Breast epithelium (tissue), 4 donors: Measurements from ENCODE around the gene GFPT2. TPM values are rescaled to one million over a fixed set of nuclear protein-coding genes. Genes with fewer than 3 reads are reported as not detected.

Source experiments
- DNase-seq, 2 donors: peaks; one replicate each; pipeline ENCODE4 v3.0.0-alpha.2; 2019; ENCODE audit warnings: low spot score in 2 of 2
- H3K27ac ChIP-seq, 2 donors: fragments of 200-600 bp; sonication (generic) in 1 of 2; one replicate each; pipeline ENCODE4 v1.5.1; 2016 to 2019; ENCODE audit warnings: mild to moderate bottlenecking in 1 of 2
- H3K27me3 ChIP-seq, 2 donors: fragments of 200-600 bp; sonication (generic) in 1 of 2; one replicate each; pipeline versions ENCODE4 v1.5.1 to v1.6.0; 2017 to 2019; ENCODE audit warnings: control low read depth in 1 of 2, mild to moderate bottlenecking in 1 of 2
- H3K36me3 ChIP-seq: fragments of 200-600 bp; one replicate; pipeline ENCODE4 v1.5.1; 2019
- H3K4me1 ChIP-seq, 2 donors: fragments of 200-600 bp; sonication (generic); one replicate each; pipeline ENCODE4 v1.5.1; 2016 to 2019; ENCODE audit warnings: control low read depth in 1 of 2
- H3K4me3 ChIP-seq, 3 donors: fragments of 200-600 bp; sonication (generic); 1 replicate in 2 of 3; 2 replicates in 1 of 3; pipeline ENCODE4 v1.5.1; 2016 to 2019; ENCODE audit warnings: mild to moderate bottlenecking in 3 of 3, moderate library complexity in 2 of 3
- H3K9me3 ChIP-seq, 2 donors: fragments of 200-600 bp; sonication (generic) in 1 of 2; one replicate each; pipeline ENCODE4 v1.5.1; 2016 to 2019; ENCODE audit warnings: control low read depth in 1 of 2
- CTCF ChIP-seq, 3 donors: fragments of 450-650 bp; IDR thresholded peaks; one replicate each; pipeline ENCODE4 v1.5.1; 2016 to 2017; ENCODE audit warnings: antibody characterized with exemption in 3 of 3, mild to moderate bottlenecking in 3 of 3, moderate library complexity in 3 of 3
- POLR2A ChIP-seq: fragments of 450-650 bp; IDR thresholded peaks from one replicate; pipeline ENCODE4 v1.6.1; 2016; ENCODE audit warnings: antibody characterized with exemption, mild to moderate bottlenecking, moderate library complexity
- POLR2AphosphoS5 ChIP-seq, 3 donors: sonication (generic); formaldehyde crosslinking; IDR thresholded peaks; one replicate each; pipeline ENCODE4 v1.6.1; 2017; ENCODE audit warnings: antibody characterized with exemption in 3 of 3
- intact Hi-C: fragments of 100-400 bp; cut with DNase I; formaldehyde crosslinking; loops from one replicate; pipeline ENCODE4 v1.15.1; 2023; ENCODE audit warnings: low total_unique reads
- total RNA-seq, 3 donors: library from RNA; depleted of rRNA; stranded (reverse); fragments of >200 nt; gene quantifications; one replicate each; pipeline ENCODE4 v1.1.0, GENCODE V29; 2016

Gene GFPT2
- total RNA-seq, 3 donors from 2014 or later, result 27.2 to 60.0 (median 52.5) TPM

GRCh38 chr5:180396926-180397325, 43.8 kb upstream of the GFPT2 start:
- Histone ChIP-seq H3K36me3 (no peaks in the 10 kb centered on the region), H3K4me3 (no peak overlapping the region), H3K27ac (no peak overlapping the region), H3K4me1 (no peaks in the 10 kb centered on the region), H3K9me3 (peaks cover 0 to under 1% of the 10 kb centered on the region in 2 donors), H3K27me3 (no peaks in the 10 kb centered on the region)
- TF ChIP-seq CTCF (IDR thresholded peaks at IDR 0.05), result no peak
- no peak for TF ChIP-seq POLR2AphosphoS5 (IDR thresholded peaks at IDR 0.05)
- TF ChIP-seq POLR2A, result no peak
- DNase-seq, result no peak
- intact Hi-C loops, result loop anchor here (2.0 kb wide), 1 partner anchor 42 kb away; no protein-coding TSS in a partner anchor

- no peak for DNase-seq
- intact Hi-C loops, result loop anchor here (2.0 kb wide), 1 partner anchor 43 kb away; no protein-coding TSS in a partner anchor
- H3K27ac ChIP-seq, result no peak overlapping the region
- H3K4me3 ChIP-seq, result no peak overlapping the region
- no peaks in the 10 kb centered on the region for H3K36me3 ChIP-seq
- no peaks in the 10 kb centered on the region for H3K9me3 ChIP-seq
- H3K27me3 ChIP-seq, result no peaks in the 10 kb centered on the region
- no peaks in the 10 kb centered on the region for H3K4me1 ChIP-seq
- TF ChIP-seq POLR2A (no peak), POLR2AphosphoS5 (IDR thresholded peaks at IDR 0.05) (no peak), CTCF (IDR thresholded peaks at IDR 0.05) (no peak)
Observed at GRCh38 chr5:180395540-180396274, 42.6 kb upstream of the GFPT2 start.

- no peak for DNase-seq
- H3K9me3 ChIP-seq, result no peaks in the 10 kb centered on the region
- no peaks in the 10 kb centered on the region for H3K4me1 ChIP-seq
- H3K27me3 ChIP-seq, result no peaks in the 10 kb centered on the region
- TF ChIP-seq POLR2AphosphoS5 (IDR thresholded peaks at IDR 0.05), result no peak
- TF ChIP-seq POLR2A, result no peak
- no peak for TF ChIP-seq CTCF (IDR thresholded peaks at IDR 0.05)
- intact Hi-C loops, result no loop called here
- H3K4me3 ChIP-seq, result no peak overlapping the region
- no peaks in the 10 kb centered on the region for H3K36me3 ChIP-seq
- no peak overlapping the region for H3K27ac ChIP-seq
Observed at GRCh38 chr5:180394031-180394636, 41.0 kb upstream of the GFPT2 start.

GRCh38 chr5:180391276-180391675, 38.1 kb upstream of the GFPT2 start:
- intact Hi-C loops, result no loop called here
- H3K27ac ChIP-seq, result no peak overlapping the region
- H3K27me3 ChIP-seq, result no peaks in the 10 kb centered on the region
- H3K36me3 ChIP-seq, result no peaks in the 10 kb centered on the region
- TF ChIP-seq CTCF (IDR thresholded peaks at IDR 0.05) (no peak), POLR2A (no peak), POLR2AphosphoS5 (IDR thresholded peaks at IDR 0.05) (no peak)
- no peak for DNase-seq
- H3K9me3 ChIP-seq, result no peaks in the 10 kb centered on the region
- no peaks in the 10 kb centered on the region for H3K4me1 ChIP-seq
- no peak overlapping the region for H3K4me3 ChIP-seq

GRCh38 chr5:180390441-180391190, 37.5 kb upstream of the GFPT2 start:
- no peak overlapping the region for H3K4me3 ChIP-seq
- peak in 1 of 2 donors; percentile 36 for DNase-seq
- no peaks in the 10 kb centered on the region for H3K9me3 ChIP-seq
- intact Hi-C loops, result no loop called here
- no peak overlapping the region for H3K27ac ChIP-seq
- TF ChIP-seq POLR2A (no peak), CTCF (IDR thresholded peaks at IDR 0.05) (no peak), POLR2AphosphoS5 (IDR thresholded peaks at IDR 0.05) (no peak)
- no peaks in the 10 kb centered on the region for H3K27me3 ChIP-seq
- H3K4me1 ChIP-seq, result no peaks in the 10 kb centered on the region
- H3K36me3 ChIP-seq, result no peaks in the 10 kb centered on the region
